Ramos (cell line): Measurements from ENCODE around the gene AFTPH.

Experiments
- in situ Hi-C: fragments of 300-500 bp; cut with MboI; formaldehyde crosslinking; loops from one replicate; pipeline ENCODE4 v1.14.3; 2022; ENCODE audit warnings: low sequenced_read_pairs; ENCODE audit not compliant: unreplicated experiment

Gene AFTPH

DNA sequence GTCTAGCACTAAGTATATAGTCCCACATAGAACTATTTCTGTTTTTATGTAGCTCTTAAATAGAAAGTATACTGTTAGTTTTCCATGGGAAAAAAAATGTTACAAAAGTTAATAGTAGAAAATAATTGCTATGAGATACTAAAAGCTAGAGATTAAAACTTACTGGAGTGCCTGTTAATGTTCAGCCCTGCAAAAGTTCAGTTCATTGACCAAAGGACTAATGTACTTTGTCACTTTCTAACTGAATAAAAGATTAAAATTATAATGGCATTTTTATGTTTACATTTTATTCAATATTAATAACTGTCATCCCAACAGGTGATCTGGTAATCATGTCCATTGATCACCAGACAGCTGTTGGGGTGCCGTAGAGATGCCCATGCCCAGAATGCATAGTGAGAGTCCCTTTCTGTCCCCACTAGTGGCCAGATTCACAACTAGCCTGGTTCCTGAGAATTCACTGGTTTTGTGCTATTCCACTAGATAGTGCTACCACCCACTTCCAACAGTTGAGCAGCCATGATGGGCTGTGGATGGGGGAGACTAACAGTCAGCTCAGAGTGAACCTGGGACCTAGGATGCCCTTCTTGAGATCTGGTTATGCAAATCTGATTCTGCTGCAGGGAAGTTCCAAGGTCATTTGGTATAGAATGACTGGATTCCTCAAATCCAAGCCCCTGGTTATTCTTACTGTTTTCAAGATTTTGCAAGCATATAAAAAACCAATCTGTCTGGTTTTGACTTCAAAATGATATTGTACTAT, 57.8 kb downstream of the AFTPH start:
- in situ Hi-C loops, result no loop called here

DNA sequence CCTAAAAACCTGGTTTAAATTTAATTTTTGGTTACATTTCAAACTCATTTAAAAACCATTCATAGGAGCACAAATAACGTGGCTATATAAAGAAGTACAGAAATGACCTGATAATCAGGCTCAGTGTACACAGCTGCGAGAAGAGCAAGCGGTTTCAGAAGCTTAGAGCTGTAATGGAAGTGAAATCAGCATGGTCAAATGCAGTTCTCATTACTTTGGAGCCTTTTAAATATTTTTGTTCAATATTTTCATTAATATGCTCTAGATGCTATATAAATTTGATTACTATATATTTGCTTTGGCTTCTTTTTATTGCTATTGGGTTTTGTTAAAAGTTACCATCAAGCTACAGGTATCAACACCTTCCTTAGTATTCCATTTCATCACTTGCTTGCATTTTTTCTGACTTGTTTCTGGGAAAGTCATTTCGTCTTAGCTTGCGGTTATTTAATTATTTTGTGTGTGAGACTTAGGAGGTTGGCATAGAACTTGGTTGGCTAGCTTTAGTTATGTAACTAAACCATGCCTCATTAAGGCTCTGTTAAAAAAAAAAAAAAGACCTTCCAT, 58.7 kb downstream of the AFTPH start:
- in situ Hi-C loops, result no loop called here

DNA sequence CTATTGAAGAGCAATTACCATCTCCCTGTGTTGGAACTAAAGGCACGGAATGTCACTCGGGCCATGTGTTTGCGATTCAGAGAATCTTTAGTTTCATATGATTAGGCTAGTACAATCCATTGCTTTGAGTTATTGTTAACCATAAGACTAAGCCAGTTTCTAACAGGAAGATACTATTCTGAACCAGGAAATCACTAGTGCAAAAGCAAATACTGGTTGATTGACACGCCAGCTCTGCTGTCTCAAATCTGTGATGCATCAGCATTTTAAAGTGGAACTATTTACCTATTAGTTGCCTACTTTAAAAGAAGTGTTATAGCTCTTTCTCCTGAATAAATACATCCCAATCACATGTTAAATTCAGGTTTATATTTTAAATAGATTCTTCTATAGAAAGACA, 61.9 kb downstream of the AFTPH start:
- in situ Hi-C loops, result no loop called here

DNA sequence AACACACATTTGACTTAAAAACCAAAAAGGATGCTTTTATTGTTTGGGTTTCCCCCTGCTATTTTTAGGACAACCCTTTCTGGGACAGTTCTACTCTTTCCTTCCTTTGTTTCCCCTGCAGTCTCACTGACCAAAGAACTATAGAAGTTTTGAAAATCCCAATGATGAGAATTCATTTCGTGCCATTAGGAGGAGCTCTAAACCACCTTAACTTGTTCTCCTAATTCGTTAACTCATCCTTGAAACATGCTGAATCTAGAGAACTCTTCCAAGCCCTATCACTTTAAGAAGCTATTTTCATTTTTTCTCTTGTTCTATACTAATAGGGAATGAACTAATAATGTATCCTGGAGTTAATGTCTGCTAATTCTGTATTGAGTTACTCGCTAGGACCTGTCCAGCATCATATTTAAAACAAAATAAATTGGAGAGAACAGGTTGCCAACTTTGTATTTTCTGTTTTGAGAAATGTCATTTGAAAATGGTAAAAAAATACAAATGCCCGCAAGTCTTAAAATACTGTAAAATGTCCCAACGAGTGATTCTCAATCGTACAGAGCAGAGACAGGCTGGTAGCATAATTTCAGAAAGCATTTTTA, 62.9 kb downstream of the AFTPH start:
- in situ Hi-C loops, result no loop called here

DNA sequence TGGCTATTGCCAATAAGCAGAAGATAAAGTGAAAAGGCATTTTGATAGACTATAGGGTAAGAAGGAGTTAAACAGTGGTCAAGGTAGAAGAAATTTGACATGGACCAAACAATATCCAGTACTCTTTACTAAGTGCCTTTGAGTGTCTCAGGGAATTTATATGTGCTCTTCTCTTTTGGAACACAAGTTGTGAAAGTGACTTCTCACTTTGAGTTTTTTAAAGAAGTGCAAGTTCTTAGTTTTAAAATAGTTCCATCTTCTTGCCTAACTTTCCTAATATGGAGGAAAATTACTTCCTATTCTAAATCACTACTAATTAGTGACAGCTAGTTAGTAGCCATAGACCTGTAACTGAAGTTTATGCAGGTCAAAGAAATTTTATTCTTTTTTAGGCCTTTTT, 63.4 kb downstream of the AFTPH start:
- in situ Hi-C loops, result no loop called here

- in situ Hi-C loops, result loop anchor here (10.0 kb wide), 1 partner anchor 274 kb away; no protein-coding TSS in a partner anchor
Observed at GRCh38 chr2:64591188-64591587, 67.1 kb downstream of the AFTPH start.

- in situ Hi-C loops, result loop anchor here (10.0 kb wide), 1 partner anchor 272 kb away; no protein-coding TSS in a partner anchor
Observed at GRCh38 chr2:64593035-64593655, 69.0 kb downstream of the AFTPH start.

- in situ Hi-C loops, result loop anchor here (10.0 kb wide), 1 partner anchor 270 kb away; no protein-coding TSS in a partner anchor
Observed at GRCh38 chr2:64594226-64594989, 70.3 kb downstream of the AFTPH start.

GRCh38 chr2:64595397-64596176, 71.5 kb downstream of the AFTPH start:
- in situ Hi-C loops, result loop anchor here (10.0 kb wide), 1 partner anchor 269 kb away; no protein-coding TSS in a partner anchor

DNA sequence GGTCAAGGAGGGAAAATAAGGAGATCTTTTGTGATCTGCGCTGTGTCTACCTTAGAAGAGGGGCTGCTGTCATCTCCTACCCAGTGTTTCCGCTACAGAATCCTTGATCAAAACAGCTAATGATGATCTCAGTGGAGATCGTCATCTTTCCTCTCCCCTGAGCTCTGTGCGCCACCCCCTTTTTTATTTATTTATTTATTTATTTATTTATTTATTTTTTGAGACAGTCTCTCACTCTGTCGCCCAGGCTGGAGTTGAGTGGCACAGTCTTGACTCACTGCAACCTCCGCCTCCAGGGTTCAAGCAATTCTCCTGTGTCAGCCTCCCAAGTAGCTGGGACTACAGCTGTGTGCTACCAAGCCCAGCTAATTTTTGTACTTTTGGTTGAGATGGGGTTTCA, 74.1 kb downstream of the AFTPH start:
- in situ Hi-C loops, result loop anchor here (10.0 kb wide), 1 partner anchor 267 kb away; no protein-coding TSS in a partner anchor

DNA sequence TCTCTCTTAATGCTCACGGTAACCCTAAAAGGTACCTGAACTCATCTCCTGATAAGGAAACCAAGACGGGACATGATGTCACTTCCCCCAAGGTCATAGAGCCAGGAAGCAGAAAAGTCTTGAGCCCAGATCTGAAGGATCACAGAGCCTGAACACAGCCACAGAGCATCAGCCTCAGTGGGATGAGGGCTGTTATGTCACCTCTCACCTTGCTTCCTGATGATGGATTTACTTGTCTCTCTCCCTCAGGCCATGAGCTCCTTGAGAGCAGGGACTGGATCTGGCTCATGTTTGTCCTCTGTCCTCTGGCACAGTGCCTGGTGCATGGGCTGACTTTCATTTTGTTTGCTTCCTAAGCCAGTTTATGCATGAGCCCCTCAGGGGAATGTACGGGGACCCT, 75.3 kb downstream of the AFTPH start:
- in situ Hi-C loops, result loop anchor here (10.0 kb wide), 1 partner anchor 265 kb away; no protein-coding TSS in a partner anchor

DNA sequence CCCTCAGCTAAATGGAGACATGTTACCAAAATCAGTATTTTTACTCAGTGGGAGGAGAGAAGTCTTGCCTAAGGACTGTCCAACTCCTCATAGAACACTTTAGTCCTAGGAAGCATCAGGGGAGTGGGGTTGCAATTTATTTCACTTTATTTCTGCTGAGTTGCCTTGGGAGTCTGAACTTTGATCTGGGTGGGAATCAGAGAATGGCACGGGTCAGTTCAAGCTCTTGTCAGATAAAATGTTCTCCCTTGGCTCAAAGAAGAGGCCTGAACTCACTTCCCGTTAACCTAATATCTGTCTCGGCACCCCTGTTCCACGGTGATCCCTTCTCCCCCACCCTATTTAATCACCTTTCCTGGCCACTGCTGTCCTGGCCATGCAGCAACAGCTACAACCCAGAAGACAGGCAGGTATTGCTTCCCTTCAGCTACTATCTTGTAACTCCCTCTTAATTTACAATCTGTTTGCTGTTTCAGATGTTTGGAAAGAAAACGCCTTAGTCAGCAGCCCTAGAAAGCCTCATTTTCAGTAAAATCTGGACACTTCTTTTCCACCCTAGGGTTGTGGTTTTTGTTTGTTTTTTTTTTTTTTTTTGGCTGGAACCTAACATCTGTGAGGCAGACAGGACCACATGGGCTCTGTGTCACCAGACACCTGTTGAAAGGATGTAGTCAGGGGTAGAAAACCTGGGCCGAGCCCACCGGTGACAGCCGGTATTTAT, 77.1 kb downstream of the AFTPH start:
- in situ Hi-C loops, result no loop called here

- in situ Hi-C loops, result no loop called here
Observed at GRCh38 chr2:64601785-64602391, 77.8 kb downstream of the AFTPH start.

- in situ Hi-C loops, result no loop called here
Observed at GRCh38 chr2:64602436-64602835, 78.3 kb downstream of the AFTPH start.

DNA sequence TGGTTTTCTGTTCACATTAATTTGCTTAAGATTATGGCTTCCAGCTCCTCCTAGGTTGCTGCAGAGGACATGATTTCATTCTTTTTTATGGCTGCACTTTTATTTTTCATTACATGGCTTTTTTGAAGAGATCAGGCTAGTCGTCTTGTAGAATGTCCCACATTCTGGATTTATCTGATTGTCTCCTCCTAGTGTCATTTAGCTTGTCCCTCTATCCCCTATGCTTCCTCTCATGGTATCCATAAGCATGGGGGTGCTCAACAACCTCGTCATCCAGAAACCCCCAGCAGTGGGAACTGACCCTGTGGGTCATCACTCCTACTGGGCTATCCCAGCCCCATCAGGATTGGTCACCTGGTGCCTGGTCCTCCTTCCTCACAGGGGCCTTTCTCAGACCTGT, 80.0 kb downstream of the AFTPH start:
- in situ Hi-C loops, result no loop called here

GRCh38 chr2:64605026-64605471, 80.9 kb downstream of the AFTPH start:
- in situ Hi-C loops, result no loop called here

DNA sequence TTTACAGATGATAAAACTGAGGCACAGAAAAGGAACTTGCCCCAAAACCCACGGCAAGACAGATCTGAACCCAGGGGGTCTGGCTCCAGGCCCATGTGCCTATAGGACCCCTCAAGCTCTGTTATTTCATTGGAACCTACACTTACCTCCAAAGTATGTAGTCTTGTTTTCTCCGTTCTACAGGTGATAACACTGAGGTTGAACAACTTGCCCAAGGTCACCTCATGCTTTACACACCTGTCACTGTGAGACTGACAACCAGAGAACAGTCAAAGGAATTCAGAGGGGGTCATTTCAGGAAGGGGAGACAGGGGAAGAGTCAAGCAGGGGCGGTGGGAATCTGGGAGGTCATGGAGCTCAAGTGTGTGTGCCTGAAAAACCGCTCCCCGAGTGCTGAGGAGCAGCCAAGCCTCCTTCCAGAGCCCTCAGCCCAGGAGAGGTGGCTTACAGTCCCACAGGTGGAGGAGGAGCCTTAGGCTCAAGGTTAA, 81.9 kb downstream of the AFTPH start:
- in situ Hi-C loops, result no loop called here
